Adrenal gland (tissue), 5 donors: Measurements from ENCODE around the gene ADGRL1.

Experiments used
- POLR2A ChIP-seq, 2 donors: fragments of 450-650 bp; IDR thresholded peaks; one replicate each; pipeline ENCODE4 v1.6.1; 2017; ENCODE audit warnings: antibody characterized with exemption in 2 of 2, mild to moderate bottlenecking in 2 of 2, moderate library complexity in 1 of 2
- TF ChIP-seq, protein P1 (sequence below), 6 experiments: fragments of 450-650 bp in 4 of 6; fragments of 200-600 bp in 2 of 6; sonication (generic) in 1 of 6; IDR thresholded peaks; 1 replicate in 5 of 6; 2 replicates in 1 of 6; pipeline versions ENCODE4 v1.5.1 to v1.8.0; 2016 to 2021; ENCODE audit warnings: antibody characterized with exemption in 6 of 6, mild to moderate bottlenecking in 2 of 6, moderate library complexity in 1 of 6
- donor health status: DM: no; HTN: no; CAD: no.

- no peak for TF ChIP-seq POLR2A (IDR thresholded peaks at IDR 0.05)
- TF ChIP-seq, protein P1, sequence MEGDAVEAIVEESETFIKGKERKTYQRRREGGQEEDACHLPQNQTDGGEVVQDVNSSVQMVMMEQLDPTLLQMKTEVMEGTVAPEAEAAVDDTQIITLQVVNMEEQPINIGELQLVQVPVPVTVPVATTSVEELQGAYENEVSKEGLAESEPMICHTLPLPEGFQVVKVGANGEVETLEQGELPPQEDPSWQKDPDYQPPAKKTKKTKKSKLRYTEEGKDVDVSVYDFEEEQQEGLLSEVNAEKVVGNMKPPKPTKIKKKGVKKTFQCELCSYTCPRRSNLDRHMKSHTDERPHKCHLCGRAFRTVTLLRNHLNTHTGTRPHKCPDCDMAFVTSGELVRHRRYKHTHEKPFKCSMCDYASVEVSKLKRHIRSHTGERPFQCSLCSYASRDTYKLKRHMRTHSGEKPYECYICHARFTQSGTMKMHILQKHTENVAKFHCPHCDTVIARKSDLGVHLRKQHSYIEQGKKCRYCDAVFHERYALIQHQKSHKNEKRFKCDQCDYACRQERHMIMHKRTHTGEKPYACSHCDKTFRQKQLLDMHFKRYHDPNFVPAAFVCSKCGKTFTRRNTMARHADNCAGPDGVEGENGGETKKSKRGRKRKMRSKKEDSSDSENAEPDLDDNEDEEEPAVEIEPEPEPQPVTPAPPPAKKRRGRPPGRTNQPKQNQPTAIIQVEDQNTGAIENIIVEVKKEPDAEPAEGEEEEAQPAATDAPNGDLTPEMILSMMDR (IDR thresholded peaks at IDR 0.05), result no peak
Observed at GRCh38 chr19:14156971-14157717, 48.8 kb downstream of the ADGRL1 start.
